ENCODE measurements around the gene DUSP6.

The DUSP6 gene

GRCh38 chr12:89328151-89329030 is 23.9 kb downstream of the DUSP6 start:
- no peak for DNase-seq

- no peak for DNase-seq
Observed at GRCh38 chr12:89327486-89328094, 24.7 kb downstream of the DUSP6 start.

- DNase-seq: no peak
Observed at GRCh38 chr12:89326239-89327040, 25.9 kb downstream of the DUSP6 start.

GRCh38 chr12:89325495-89325894 is 26.8 kb downstream of the DUSP6 start:
- no peak for DNase-seq

GRCh38 chr12:89324437-89324836 is 27.9 kb downstream of the DUSP6 start:
- DNase-seq: no peak

GRCh38 chr12:89323568-89324218 is 28.6 kb downstream of the DUSP6 start:
- DNase-seq: no peak

GRCh38 chr12:89320735-89321134 is 31.6 kb downstream of the DUSP6 start:
- DNase-seq: no peak

GRCh38 chr12:89319606-89320005 is 32.7 kb downstream of the DUSP6 start:
- DNase-seq: no peak

- DNase-seq: no peak
Observed at GRCh38 chr12:89319122-89319521, 33.2 kb downstream of the DUSP6 start.

GRCh38 chr12:89316705-89317139 is 35.6 kb downstream of the DUSP6 start:
- DNase-seq: no peak

- DNase-seq: no peak
Observed at GRCh38 chr12:89314060-89314761, 38.1 kb downstream of the DUSP6 start.

- no peak for DNase-seq
Observed at GRCh38 chr12:89311703-89312293, 40.5 kb downstream of the DUSP6 start.

- no peak for DNase-seq
Observed at GRCh38 chr12:89309815-89310214, 42.5 kb downstream of the DUSP6 start.

- DNase-seq: no peak
Observed at GRCh38 chr12:89309440-89309802, 42.9 kb downstream of the DUSP6 start.

GRCh38 chr12:89307474-89308253 is 44.6 kb downstream of the DUSP6 start:
- no peak for DNase-seq

- DNase-seq: no peak
Observed at GRCh38 chr12:89306827-89307473, 45.4 kb downstream of the DUSP6 start.

GRCh38 chr12:89305373-89305772 is 46.9 kb downstream of the DUSP6 start:
- no peak for DNase-seq

GRCh38 chr12:89299931-89300330 is 52.4 kb downstream of the DUSP6 start:
- DNase-seq: no peak

- no peak for DNase-seq
Observed at GRCh38 chr12:89299417-89299816, 52.9 kb downstream of the DUSP6 start.

Measured in activated CD4-positive, CD25-positive, alpha-beta regulatory T cell treated with anti-CD3 and anti-CD28 coated beads, Interleukin-2, amount 50 U/mL, for 72 hours (primary cell).